GM12878 (cell line): Measurements from ENCODE around the gene NOC2L. TPM values are rescaled to one million over a fixed set of nuclear protein-coding genes. Genes with fewer than 3 reads are reported as not detected.

Source experiments
- ATAC-seq: fragments of 200-7000 bp; cut with Tn5 transposase; 3 replicates; pipeline ENCODE4 v1.9.1; 2020; ENCODE audit warnings: mild to moderate bottlenecking, moderate library complexity
- BruUV-seq: library from RNA; stranded (reverse); fragments of 400-500 nt; replicated peaks from 2 replicates; lab custom pipeline; 2021; lab: Mats Ljungman, UMichigan
- CTCF ChIA-PET: fragments of 300-600 bp; sonication (Branson Sonifier 250); formaldehyde crosslinking; extraction: SDS; loops from one replicate; lab custom pipeline; 2021; ENCODE audit warnings: inconsistent platforms; lab: Yijun Ruan, JAX
- POLR2A ChIA-PET: fragments of 350-600 bp; formaldehyde crosslinking; extraction: SDS; loops from one replicate; lab custom pipeline; 2021; ENCODE audit warnings: inconsistent platforms; lab: Charles Lee
- RAD21 ChIA-PET: fragments of 300-600 bp; sonication (Branson Sonifier 250); formaldehyde crosslinking; loops from one replicate; lab custom pipeline; 2023; ENCODE audit warnings: antibody characterized with exemption; ENCODE audit not compliant: unreplicated experiment; lab: Charles Lee
- SMC1A ChIA-PET: fragments of 300-600 bp; sonication (Branson Sonifier 250); formaldehyde crosslinking; loops from one replicate; lab custom pipeline; 2023; ENCODE audit not compliant: unreplicated experiment, uncharacterized antibody; lab: Charles Lee
- DNase-seq: peaks from one replicate; pipeline ENCODE4 v3.0.0-alpha.2; 2011; ENCODE audit warnings: low read depth, low spot score
- FAIRE-seq: peaks from 3 replicates; lab custom pipeline; 2011; peaks lifted over from hg19 to GRCh38; lab: Jason Lieb, UNC
- H2AFZ ChIP-seq: 2 replicates; pipeline ENCODE4 v1.6.0; 2011; ENCODE audit warnings: low read depth, low read length, control low read depth; ENCODE audit not compliant: control insufficient read depth
- H3K27ac ChIP-seq: 2 replicates; pipeline ENCODE4 v1.5.1; 2011; ENCODE audit warnings: control low read depth; ENCODE audit not compliant: control insufficient read depth, insufficient read depth
- H3K27me3 ChIP-seq, 2 experiments: replicated peaks in 1 of 2; 2 replicates each; pipeline versions ENCODE4 v1.6.0 to v1.6.1; 2011; ENCODE audit warnings: low read length in 1 of 2; ENCODE audit not compliant: control insufficient read depth in 2 of 2, insufficient read depth in 2 of 2
- H3K36me3 ChIP-seq, 2 experiments: 2 replicates each; pipeline ENCODE4 v1.5.1; 2011; ENCODE audit warnings: low read length in 1 of 2; ENCODE audit not compliant: control insufficient read depth in 2 of 2, insufficient read depth in 2 of 2
- H3K4me1 ChIP-seq: 2 replicates; pipeline ENCODE4 v1.6.1; 2011; ENCODE audit warnings: mild to moderate bottlenecking, low read length, moderate library complexity, mixed read lengths; ENCODE audit not compliant: control insufficient read depth, insufficient read depth
- H3K4me2 ChIP-seq: 2 replicates; pipeline ENCODE4 v1.6.0; 2011; ENCODE audit warnings: control low read depth; ENCODE audit not compliant: control insufficient read depth, insufficient read depth
- H3K4me3 ChIP-seq: fragments of 200-600 bp; sonication (generic); 2 replicates; pipeline ENCODE4 v1.5.1; 2016
- H3K79me2 ChIP-seq: 2 replicates; pipeline ENCODE4 v1.6.0; 2011; ENCODE audit warnings: low read length; ENCODE audit not compliant: control insufficient read depth, insufficient read depth
- H3K9ac ChIP-seq: 2 replicates; pipeline ENCODE4 v1.8.0; 2011; ENCODE audit warnings: low read length, control low read depth, mixed read lengths; ENCODE audit not compliant: control insufficient read depth, insufficient read depth
- H3K9me3 ChIP-seq: replicated peaks from 3 replicates; pipeline ENCODE4 v1.5.1; 2011; ENCODE audit warnings: mild to moderate bottlenecking, low read length; ENCODE audit not compliant: control insufficient read depth, insufficient read depth
- H4K20me1 ChIP-seq: 2 replicates; pipeline ENCODE4 v1.6.0; 2011; ENCODE audit not compliant: control insufficient read depth, insufficient read depth
- BMI1 ChIP-seq: fragments of 450-650 bp; IDR thresholded peaks from 2 replicates; pipeline ENCODE4 v1.6.1; 2016; ENCODE audit warnings: mild to moderate bottlenecking, moderate library complexity, borderline replicate concordance
- EGR1 ChIP-seq, 2 experiments: IDR thresholded peaks; 1 replicate in 1 of 2; 2 replicates in 1 of 2; pipeline ENCODE4 v1.6.1; 2011 to 2012; ENCODE audit warnings: low read depth in 2 of 2, low read length in 2 of 2, borderline replicate concordance in 1 of 2, mild to moderate bottlenecking in 1 of 2, moderate library complexity in 1 of 2
- GABPA ChIP-seq: IDR thresholded peaks from 2 replicates; pipeline ENCODE4 v1.6.1; 2014; ENCODE audit warnings: antibody characterized with exemption, low read depth, mild to moderate bottlenecking, inconsistent platforms
- JUNB ChIP-seq: IDR thresholded peaks from 2 replicates; pipeline ENCODE4 v1.6.1; 2016; ENCODE audit warnings: antibody characterized with exemption, mild to moderate bottlenecking
- KDM1A ChIP-seq: fragments of 200-600 bp; sonication (generic); IDR thresholded peaks from 2 replicates; pipeline ENCODE4 v1.6.1; 2016; ENCODE audit warnings: borderline replicate concordance
- NR2C2 ChIP-seq: IDR thresholded peaks from 2 replicates; pipeline ENCODE4 v1.6.1; 2011; ENCODE audit warnings: borderline replicate concordance, low read depth; ENCODE audit not compliant: control insufficient read depth, insufficient read length
- NR2F1 ChIP-seq: fragments of 450-650 bp; conservative IDR thresholded peaks from 2 replicates; pipeline ENCODE4 v1.6.1; 2017; ENCODE audit warnings: mild to moderate bottlenecking
- PKNOX1 ChIP-seq: fragments of 450-650 bp; IDR thresholded peaks from 2 replicates; pipeline ENCODE4 v1.6.1; 2016; ENCODE audit warnings: mild to moderate bottlenecking
- POLR2AphosphoS5 ChIP-seq: IDR thresholded peaks from 2 replicates; pipeline ENCODE4 v1.6.1; 2011; ENCODE audit warnings: mild to moderate bottlenecking, low read length, inconsistent platforms
- RB1 ChIP-seq: fragments of 450-650 bp; formaldehyde crosslinking; IDR thresholded peaks from 2 replicates; pipeline ENCODE4 v1.6.1; 2017; ENCODE audit warnings: mild to moderate bottlenecking, borderline replicate concordance
- SIN3A ChIP-seq: IDR thresholded peaks from 2 replicates; pipeline ENCODE4 v1.6.1; 2012; ENCODE audit warnings: low read depth, low read length, improper control_type of control experiment
- SIX5 ChIP-seq: IDR thresholded peaks from 2 replicates; pipeline ENCODE4 v1.6.1; 2011; ENCODE audit warnings: mild to moderate bottlenecking, low read depth, low read length, moderate library complexity; ENCODE audit not compliant: severe bottlenecking
- SMC3 ChIP-seq: IDR thresholded peaks from 2 replicates; pipeline ENCODE4 v1.6.1; 2011; ENCODE audit warnings: low read length, improper control_type of control experiment, borderline replicate concordance
- SP1 ChIP-seq: IDR thresholded peaks from one replicate; pipeline ENCODE4 v1.6.1; 2011; ENCODE audit warnings: low read depth, low read length
- SREBF2 ChIP-seq: IDR thresholded peaks from 2 replicates; pipeline ENCODE4 v1.6.1; 2012; ENCODE audit warnings: mild to moderate bottlenecking, low read length
- STAT3 ChIP-seq: IDR thresholded peaks from 2 replicates; pipeline ENCODE4 v1.6.1; 2011; ENCODE audit warnings: low read depth, low read length, improper control_type of control experiment
- SUZ12 ChIP-seq: fragments of 200-600 bp; sonication (generic); IDR thresholded peaks from one replicate; pipeline ENCODE4 v1.6.1; 2018; ENCODE audit warnings: antibody characterized with exemption, mild to moderate bottlenecking; ENCODE audit not compliant: unreplicated experiment
- ZBTB33 ChIP-seq: fragments of 450-650 bp; IDR thresholded peaks from 2 replicates; pipeline ENCODE4 v1.6.1; 2017; ENCODE audit warnings: mild to moderate bottlenecking
- WGBS: methylation state at CpG from one replicate; pipeline ENCODE4 v1.1.6; 2016; ENCODE audit warnings: low lambda C conversion rate; ENCODE audit not compliant: insufficient replicate concordance, insufficient coverage; ENCODE audit errors: missing lambda C conversion rate; 5-methylcytosine and 5-hydroxymethylcytosine counted together
- in situ Hi-C: fragments of 300-500 bp; cut with MboI; formaldehyde crosslinking; loops from 9 replicates; pipeline ENCODE4 v1.14.3; 2018; ENCODE audit warnings: mixed read lengths
- intact Hi-C: fragments of 100-400 bp; cut with micrococcal nuclease; formaldehyde crosslinking; loops from one replicate; pipeline ENCODE4 v1.14.2; 2022; ENCODE audit not compliant: unreplicated experiment
- polyA plus RNA-seq, 11 experiments: library from polyadenylated mRNA; depleted of rRNA in 4 of 11; unstranded in 6 of 11; stranded (reverse) in 5 of 11; fragments of >200 nt; fragmentation: Nextera tagmentation in 4 of 11; fragmentation: Illumina TruSeq in 1 of 11; extraction: Ambion mirVana in 4 of 11; extraction: Trizol in 1 of 11; gene quantifications; 1 replicate in 1 of 11; 2 replicates in 10 of 11; pipeline versions ENCODE4 v1.2.1 to v1.2.3, GENCODE V29; 2011 to 2016; ENCODE audit warnings: inconsistent platforms in 2 of 11, missing spikeins in 2 of 11, low read depth in 1 of 11
- total RNA-seq, 4 experiments: library from RNA; depleted of rRNA in 3 of 4; stranded (reverse); fragments of >200 nt in 3 of 4; fragmentation: Illumina TruSeq in 1 of 4; extraction: Trizol in 1 of 4; gene quantifications; 2 replicates each; pipeline versions ENCODE4 v1.2.1 to v1.2.3, GENCODE V29; 2013 to 2021

Gene NOC2L
- total and polyA plus RNA-seq, 10 of the 15 experiments (the other 5 are each of a cell fraction or from before 2014, with no cell fraction given), result 1.3 to 171 (median 64.3) TPM

GRCh38 chr1:979744-980072, 20.7 kb upstream of the NOC2L start:
- no peak for ATAC-seq
- no peak for FAIRE-seq
- ChIA-PET POLR2A (interaction anchor here (0.6 kb wide), 1 partner anchor 177 kb away, joined by 4 read pairs; no protein-coding TSS in a partner anchor), CTCF (interaction anchor here (8.0 kb wide), 1 partner anchor 23 kb away, joined by 56 read pairs; no protein-coding TSS in a partner anchor), RAD21 (no interaction called here), SMC1A (no interaction called here)
- Histone ChIP-seq H3K4me3 (no peak overlapping the region), H2AFZ (no peak overlapping the region), H3K36me3 (no peaks in the 10 kb centered on the region), H4K20me1 (no peaks in the 10 kb centered on the region), H3K4me2 (no peak overlapping the region), H3K9me3 (no peaks in the 10 kb centered on the region; the same call in 2 of the 3 replicates), H3K4me1 (no peaks in the 10 kb centered on the region), H3K9ac (no peak overlapping the region), H3K27ac (no peak overlapping the region), H3K79me2 (no peaks in the 10 kb centered on the region), H3K27me3 (no peaks in the 10 kb centered on the region)
- 62% methylated on average over 9 of the region's 9 CpGs for WGBS
- intact Hi-C loops, result no loop called here
- no peak for DNase-seq
- TF ChIP-seq GABPA, result no peak
- no peak for TF ChIP-seq SIX5
- no peak for TF ChIP-seq SP1
- TF ChIP-seq ZBTB33, result no peak
- TF ChIP-seq NR2C2, result no peak
- TF ChIP-seq BMI1, result no peak
- no peak for TF ChIP-seq KDM1A
- no peak for TF ChIP-seq SIN3A
- TF ChIP-seq SMC3, result no peak
- no peak for TF ChIP-seq PKNOX1
- no peak for TF ChIP-seq EGR1 (IDR thresholded peaks at IDR 0.05; ENCODE audit: borderline replicate concordance in 1 of 2, low read depth in 2 of 2, low read length in 2 of 2)
- TF ChIP-seq RB1, result no peak
- no peak for TF ChIP-seq SUZ12
- no peak for TF ChIP-seq SREBF2
- TF ChIP-seq NR2F1, result no peak
- TF ChIP-seq STAT3, result no peak
- TF ChIP-seq JUNB, result no peak
- TF ChIP-seq POLR2AphosphoS5, result no peak
- in situ Hi-C loops, result loop anchor here (5.0 kb wide), 1 partner anchor 83 kb away; no protein-coding TSS in a partner anchor
- no TSS peak for BruUV-seq
